ENCODE measurements around the gene ZNF326.

DNA sequence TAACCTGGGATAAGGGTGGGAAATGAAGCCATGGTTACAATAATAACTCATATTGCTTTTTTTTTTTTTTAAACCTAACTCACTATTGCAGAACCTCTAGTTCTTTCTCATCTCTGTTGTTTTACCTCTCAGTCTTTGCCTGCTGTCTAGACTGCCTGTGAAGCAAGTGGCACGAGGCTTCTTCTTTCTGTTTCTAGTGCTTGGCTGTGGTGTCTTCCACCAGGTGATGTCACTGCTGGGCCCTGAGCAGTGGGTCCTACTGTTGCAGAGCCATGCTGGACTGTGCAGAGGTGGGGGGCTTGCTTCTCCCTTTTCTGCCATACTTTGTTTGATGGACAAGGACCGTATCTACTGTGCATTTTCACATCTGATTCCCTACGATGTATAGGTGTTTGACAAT, 51.7 kb downstream of the ZNF326 start:
- TF ChIP-seq POLR2AphosphoS5 (IDR thresholded peaks at IDR 0.05) = no peak
- TF ChIP-seq, protein P1, sequence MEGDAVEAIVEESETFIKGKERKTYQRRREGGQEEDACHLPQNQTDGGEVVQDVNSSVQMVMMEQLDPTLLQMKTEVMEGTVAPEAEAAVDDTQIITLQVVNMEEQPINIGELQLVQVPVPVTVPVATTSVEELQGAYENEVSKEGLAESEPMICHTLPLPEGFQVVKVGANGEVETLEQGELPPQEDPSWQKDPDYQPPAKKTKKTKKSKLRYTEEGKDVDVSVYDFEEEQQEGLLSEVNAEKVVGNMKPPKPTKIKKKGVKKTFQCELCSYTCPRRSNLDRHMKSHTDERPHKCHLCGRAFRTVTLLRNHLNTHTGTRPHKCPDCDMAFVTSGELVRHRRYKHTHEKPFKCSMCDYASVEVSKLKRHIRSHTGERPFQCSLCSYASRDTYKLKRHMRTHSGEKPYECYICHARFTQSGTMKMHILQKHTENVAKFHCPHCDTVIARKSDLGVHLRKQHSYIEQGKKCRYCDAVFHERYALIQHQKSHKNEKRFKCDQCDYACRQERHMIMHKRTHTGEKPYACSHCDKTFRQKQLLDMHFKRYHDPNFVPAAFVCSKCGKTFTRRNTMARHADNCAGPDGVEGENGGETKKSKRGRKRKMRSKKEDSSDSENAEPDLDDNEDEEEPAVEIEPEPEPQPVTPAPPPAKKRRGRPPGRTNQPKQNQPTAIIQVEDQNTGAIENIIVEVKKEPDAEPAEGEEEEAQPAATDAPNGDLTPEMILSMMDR (IDR thresholded peaks at IDR 0.05) = no peak
- no peak for TF ChIP-seq EP300 (IDR thresholded peaks at IDR 0.05)
